ENCODE measurements around the gene OPHN1.

OPHN1 gene

DNA sequence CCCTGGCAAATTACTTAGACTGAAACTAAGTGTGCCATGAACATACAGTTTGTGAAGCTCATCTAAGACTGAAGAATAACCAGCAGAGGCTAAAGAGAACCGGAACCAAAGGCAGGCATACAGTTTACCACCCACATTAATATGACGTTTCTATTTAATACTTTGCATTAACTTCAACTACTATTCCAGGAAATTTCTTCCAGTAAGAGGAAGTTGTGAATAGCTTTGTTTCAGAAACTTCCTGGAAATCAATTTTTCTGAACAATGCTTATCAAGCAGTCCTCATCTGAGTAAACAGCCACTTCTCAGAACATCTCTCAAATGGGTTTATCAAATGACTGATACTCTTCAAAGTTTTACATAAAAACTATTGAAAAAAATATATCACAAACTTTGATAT lies 252.7 kb downstream of the OPHN1 start:
- TF ChIP-seq, protein P1, sequence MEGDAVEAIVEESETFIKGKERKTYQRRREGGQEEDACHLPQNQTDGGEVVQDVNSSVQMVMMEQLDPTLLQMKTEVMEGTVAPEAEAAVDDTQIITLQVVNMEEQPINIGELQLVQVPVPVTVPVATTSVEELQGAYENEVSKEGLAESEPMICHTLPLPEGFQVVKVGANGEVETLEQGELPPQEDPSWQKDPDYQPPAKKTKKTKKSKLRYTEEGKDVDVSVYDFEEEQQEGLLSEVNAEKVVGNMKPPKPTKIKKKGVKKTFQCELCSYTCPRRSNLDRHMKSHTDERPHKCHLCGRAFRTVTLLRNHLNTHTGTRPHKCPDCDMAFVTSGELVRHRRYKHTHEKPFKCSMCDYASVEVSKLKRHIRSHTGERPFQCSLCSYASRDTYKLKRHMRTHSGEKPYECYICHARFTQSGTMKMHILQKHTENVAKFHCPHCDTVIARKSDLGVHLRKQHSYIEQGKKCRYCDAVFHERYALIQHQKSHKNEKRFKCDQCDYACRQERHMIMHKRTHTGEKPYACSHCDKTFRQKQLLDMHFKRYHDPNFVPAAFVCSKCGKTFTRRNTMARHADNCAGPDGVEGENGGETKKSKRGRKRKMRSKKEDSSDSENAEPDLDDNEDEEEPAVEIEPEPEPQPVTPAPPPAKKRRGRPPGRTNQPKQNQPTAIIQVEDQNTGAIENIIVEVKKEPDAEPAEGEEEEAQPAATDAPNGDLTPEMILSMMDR (IDR thresholded peaks at IDR 0.05; ENCODE audit: low read depth, low read length) = no peak
- no peak for DNase-seq (ENCODE audit: low read depth in 2 of 2)

DNA sequence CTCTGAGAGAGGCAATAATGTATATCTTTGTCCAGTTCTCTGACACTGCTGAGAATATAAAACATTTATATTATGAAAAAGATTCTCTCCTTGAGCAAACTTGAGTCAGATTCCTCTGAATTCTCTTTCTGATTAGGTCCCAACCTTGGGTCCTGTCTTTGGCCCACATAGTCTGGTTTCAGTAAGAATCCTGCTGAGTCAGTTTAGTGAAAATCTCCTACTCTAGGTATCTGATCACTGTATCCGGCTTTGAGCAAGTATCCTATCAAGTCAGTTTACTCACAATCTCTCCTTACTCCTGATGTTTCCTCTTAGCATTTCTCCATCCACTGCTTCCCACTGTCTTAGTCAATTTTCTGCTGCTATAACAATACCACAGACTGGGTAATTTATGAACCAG lies 253.9 kb downstream of the OPHN1 start:
- TF ChIP-seq, protein P1 (IDR thresholded peaks at IDR 0.05; ENCODE audit: low read depth, low read length) = no peak
- DNase-seq (ENCODE audit: low read depth in 2 of 2) = no peak
- no peak overlapping the region for H3K4me3 ChIP-seq (replicated peaks in 1 of 2; ENCODE audit: low read depth in 2 of 2, low read length in 2 of 2)

More for the DNA sequence above, 252.7 kb downstream of the OPHN1 start:
- H3K4me3 ChIP-seq (replicated peaks in 1 of 2; ENCODE audit: low read depth in 2 of 2, low read length in 2 of 2) = no peak overlapping the region

DNA sequence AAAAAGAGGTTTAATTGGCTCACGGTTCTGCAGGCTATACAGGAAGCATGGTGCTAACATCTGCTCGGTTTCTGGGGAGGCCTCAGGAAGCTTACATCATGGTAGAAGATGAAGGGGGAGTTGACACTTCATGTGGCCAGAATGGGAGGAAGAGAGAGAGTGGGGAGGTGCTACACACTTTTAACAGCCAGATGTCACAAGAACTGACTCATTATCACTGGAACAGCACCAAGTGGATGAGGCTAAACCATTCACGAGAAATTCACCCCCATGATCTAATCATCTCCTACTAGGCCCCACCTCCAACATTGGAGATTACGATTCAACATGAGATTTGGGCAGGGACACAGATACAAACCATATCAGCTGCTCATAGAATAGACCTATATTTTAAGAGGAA lies 255.8 kb downstream of the OPHN1 start:
- TF ChIP-seq, protein P1 (IDR thresholded peaks at IDR 0.05; ENCODE audit: low read depth, low read length) = no peak
- DNase-seq (ENCODE audit: low read depth in 2 of 2) = peak in 1 of 2 donors; percentile 69
- no peak overlapping the region for H3K4me3 ChIP-seq (replicated peaks in 1 of 2; ENCODE audit: low read depth in 2 of 2, low read length in 2 of 2)

DNA sequence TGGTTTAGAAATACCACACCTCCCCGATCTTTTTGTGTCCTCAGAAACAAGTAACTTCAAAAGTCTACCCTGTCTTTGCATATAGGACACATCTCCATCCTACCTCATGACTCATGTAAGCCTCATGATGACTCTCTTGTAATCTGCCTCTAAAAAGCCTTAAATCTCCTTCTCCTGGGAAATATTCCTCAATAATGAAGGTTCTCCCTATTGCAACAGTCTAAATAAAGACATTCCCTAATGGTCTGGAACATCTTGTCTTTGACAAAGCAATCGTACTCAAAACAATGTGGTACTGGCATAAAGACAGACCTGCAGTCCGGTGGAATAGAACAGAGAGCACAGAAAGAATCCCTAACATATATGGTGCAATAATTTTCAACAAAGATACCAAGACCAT lies 257.7 kb downstream of the OPHN1 start:
- no peak overlapping the region for H3K4me3 ChIP-seq (replicated peaks in 1 of 2; ENCODE audit: low read depth in 2 of 2, low read length in 2 of 2)
- peak; percentile 63 to 77 for DNase-seq (ENCODE audit: low read depth in 2 of 2)
- TF ChIP-seq, protein P1 (IDR thresholded peaks at IDR 0.05; ENCODE audit: low read depth, low read length) = no peak

DNA sequence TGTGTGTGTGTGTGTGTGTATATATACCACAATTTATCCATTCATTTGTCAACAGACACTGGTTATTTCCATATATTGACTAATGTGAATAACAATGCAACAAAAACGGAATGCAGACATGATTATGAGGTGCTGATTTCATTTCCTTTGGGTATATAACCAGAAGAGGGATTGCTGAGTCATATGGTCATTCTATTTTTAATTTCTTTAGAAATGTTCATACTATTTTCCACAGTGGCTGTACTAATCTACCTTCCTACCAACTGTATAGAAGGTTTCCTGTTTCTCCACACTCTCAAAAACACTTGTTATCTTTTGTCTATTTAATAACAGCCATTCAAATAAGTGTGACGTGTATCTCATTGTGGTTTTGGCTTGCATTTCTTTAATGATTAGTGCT lies 269.9 kb downstream of the OPHN1 start:
- DNase-seq (ENCODE audit: low read depth in 2 of 2) = peak; percentile 39 to 71
- H3K4me3 ChIP-seq (replicated peaks in 1 of 2; ENCODE audit: low read depth in 2 of 2, low read length in 2 of 2) = no peak overlapping the region
- TF ChIP-seq, protein P1 (IDR thresholded peaks at IDR 0.05; ENCODE audit: low read depth, low read length) = no peak

DNA sequence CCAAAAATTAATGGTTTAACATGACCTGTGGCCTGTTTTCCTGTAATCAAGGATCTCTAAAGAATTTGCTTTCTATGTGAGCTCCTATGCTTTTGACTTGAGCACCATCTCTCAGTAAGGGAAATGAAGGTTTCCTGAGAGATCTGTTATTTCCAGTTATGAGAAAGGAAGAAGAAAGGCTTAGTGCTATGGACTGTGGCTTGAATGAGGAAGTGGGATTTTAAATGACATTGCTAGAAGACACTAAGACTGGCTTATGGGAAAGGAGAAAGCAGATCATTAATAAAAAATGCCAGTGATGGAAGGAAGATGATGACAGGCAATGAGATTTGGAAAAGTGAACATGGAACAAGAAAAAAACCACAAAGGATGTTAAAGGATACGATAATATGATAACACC lies 285.4 kb downstream of the OPHN1 start:
- TF ChIP-seq, protein P1 (IDR thresholded peaks at IDR 0.05; ENCODE audit: low read depth, low read length) = no peak
- no peak overlapping the region for H3K4me3 ChIP-seq (replicated peaks in 1 of 2; ENCODE audit: low read depth in 2 of 2, low read length in 2 of 2)
- no peak for DNase-seq (ENCODE audit: low read depth in 2 of 2)

DNA sequence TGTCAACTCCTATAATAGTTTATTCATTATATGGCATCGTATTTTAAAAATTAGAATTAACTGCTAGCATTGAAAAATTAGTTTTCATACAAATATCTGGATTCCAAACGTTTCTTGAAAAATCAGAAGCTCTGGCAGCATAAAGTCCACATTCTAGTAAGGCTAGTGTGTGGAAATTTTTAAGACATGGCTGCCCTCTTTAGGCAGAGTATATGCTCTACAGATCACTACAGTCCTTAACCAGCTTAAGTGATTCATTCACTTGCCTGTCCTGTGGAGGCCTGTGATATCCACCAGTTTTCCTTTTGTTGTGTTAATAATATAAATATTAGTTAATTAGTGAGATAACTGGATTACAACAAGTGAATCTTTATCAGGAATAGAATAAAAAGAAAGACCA lies 287.2 kb downstream of the OPHN1 start:
- DNase-seq (ENCODE audit: low read depth in 2 of 2) = peak; percentile 66 to 70
- TF ChIP-seq, protein P1 (IDR thresholded peaks at IDR 0.05; ENCODE audit: low read depth, low read length) = peak; percentile 37
- H3K4me3 ChIP-seq (replicated peaks in 1 of 2; ENCODE audit: low read depth in 2 of 2, low read length in 2 of 2) = no peak overlapping the region
